Right atrium auricular region (tissue), 2 donors: ENCODE results near the gene PRKAG1. TPM values are rescaled to one million over a fixed set of nuclear protein-coding genes. Genes with fewer than 3 reads are reported as not detected.

Source experiments
- DNase-seq: peaks from one replicate; pipeline ENCODE4 v3.0.0-alpha.2; 2019; ENCODE audit warnings: low spot score
- H3K27ac ChIP-seq, 2 donors: fragments of 200-600 bp; sonication (generic); 1 replicate in 1 of 2; 2 replicates in 1 of 2; pipeline ENCODE4 v1.5.1; 2016 to 2019
- H3K27me3 ChIP-seq, 2 donors: fragments of 200-600 bp; sonication (generic); one replicate each; pipeline versions ENCODE4 v1.5.1 to v1.6.0; 2017 to 2019
- H3K36me3 ChIP-seq: fragments of 200-600 bp; sonication (generic); one replicate; pipeline ENCODE4 v1.5.1; 2016
- H3K4me1 ChIP-seq, 2 donors: fragments of 200-600 bp; sonication (generic); one replicate each; pipeline versions ENCODE4 v1.5.1 to v1.6.0; 2017 to 2019
- H3K4me3 ChIP-seq, 2 donors: fragments of 200-600 bp; sonication (generic); 1 replicate in 1 of 2; 2 replicates in 1 of 2; pipeline ENCODE4 v1.5.1; 2017 to 2019; ENCODE audit warnings: mild to moderate bottlenecking in 1 of 2, moderate library complexity in 1 of 2
- H3K9me3 ChIP-seq, 2 donors: fragments of 200-600 bp; sonication (generic); one replicate each; pipeline ENCODE4 v1.5.1; 2019
- total RNA-seq, 2 donors: library from RNA; depleted of rRNA; stranded (reverse); fragments of >200 nt; gene quantifications; one replicate each; pipeline ENCODE4 v1.1.0, GENCODE V29; 2016
- TF ChIP-seq, protein P1 (sequence below), 2 donors: fragments of 200-600 bp; sonication (generic); IDR thresholded peaks; one replicate each; pipeline ENCODE4 v1.5.1; 2019; ENCODE audit warnings: antibody characterized with exemption in 2 of 2

The PRKAG1 gene
- total RNA-seq, 2 donors from 2014 or later, result 68.5 to 74.8 TPM

DNA sequence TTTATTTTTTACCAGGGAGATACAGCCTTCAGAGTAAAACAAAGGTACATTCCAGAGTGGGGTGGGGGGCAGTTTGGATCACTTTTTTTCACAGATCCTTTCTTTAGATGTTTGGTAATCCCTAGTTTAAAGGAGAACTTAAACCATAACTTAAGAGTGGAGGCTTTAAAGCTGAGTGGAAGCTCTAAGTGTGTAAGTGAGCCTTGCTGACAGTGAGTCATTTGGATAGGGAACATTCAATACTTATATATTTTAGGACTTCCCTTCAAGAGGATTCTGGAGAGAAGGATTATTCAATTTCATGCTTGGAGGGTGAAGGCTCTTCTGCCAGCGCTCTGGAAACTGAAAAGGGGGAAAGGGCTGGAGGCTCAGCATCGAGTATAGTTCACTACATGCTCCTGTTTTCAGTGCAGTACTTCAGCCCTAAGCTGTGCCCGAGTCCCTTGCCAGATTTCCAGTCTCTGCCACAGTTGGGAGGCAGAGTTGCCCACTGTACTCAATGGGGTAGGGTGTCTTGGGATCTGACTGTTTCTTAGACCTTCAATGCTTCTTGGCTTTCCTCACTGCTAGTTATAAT is 8.4 kb downstream of the PRKAG1 start:
- Histone ChIP-seq H3K9me3 (no peaks in the 10 kb centered on the region), H3K27ac (no peak overlapping the region), H3K27me3 (no peaks in the 10 kb centered on the region), H3K36me3 (peaks cover 36% of the 10 kb centered on the region), H3K4me3 (no peak overlapping the region), H3K4me1 (peaks cover 0 to 20% of the 10 kb centered on the region in 2 donors)
- no peak for DNase-seq
- TF ChIP-seq, protein P1, sequence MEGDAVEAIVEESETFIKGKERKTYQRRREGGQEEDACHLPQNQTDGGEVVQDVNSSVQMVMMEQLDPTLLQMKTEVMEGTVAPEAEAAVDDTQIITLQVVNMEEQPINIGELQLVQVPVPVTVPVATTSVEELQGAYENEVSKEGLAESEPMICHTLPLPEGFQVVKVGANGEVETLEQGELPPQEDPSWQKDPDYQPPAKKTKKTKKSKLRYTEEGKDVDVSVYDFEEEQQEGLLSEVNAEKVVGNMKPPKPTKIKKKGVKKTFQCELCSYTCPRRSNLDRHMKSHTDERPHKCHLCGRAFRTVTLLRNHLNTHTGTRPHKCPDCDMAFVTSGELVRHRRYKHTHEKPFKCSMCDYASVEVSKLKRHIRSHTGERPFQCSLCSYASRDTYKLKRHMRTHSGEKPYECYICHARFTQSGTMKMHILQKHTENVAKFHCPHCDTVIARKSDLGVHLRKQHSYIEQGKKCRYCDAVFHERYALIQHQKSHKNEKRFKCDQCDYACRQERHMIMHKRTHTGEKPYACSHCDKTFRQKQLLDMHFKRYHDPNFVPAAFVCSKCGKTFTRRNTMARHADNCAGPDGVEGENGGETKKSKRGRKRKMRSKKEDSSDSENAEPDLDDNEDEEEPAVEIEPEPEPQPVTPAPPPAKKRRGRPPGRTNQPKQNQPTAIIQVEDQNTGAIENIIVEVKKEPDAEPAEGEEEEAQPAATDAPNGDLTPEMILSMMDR (IDR thresholded peaks at IDR 0.05), result no peak

DNA sequence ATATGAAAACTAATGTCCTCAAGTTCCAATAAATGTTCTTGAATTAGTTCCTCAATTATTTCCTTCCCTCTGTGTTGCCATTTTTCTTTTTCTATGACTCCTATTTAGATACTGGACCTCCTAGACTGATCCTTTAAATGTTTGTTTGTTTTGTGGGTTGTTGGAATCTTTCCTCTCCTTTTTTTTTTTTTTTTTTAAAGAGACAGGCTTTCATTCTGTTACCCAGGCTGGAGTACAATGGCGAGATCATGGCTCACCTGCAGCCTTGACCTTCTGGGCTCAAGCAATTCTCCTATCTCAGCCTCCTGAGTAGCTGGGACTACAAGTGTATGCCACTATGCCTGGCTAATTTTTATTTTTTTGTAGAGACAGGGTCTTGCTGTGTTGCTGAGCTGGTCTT is 9.6 kb downstream of the PRKAG1 start:
- no peak for DNase-seq
- TF ChIP-seq, protein P1 (IDR thresholded peaks at IDR 0.05), result no peak
- Histone ChIP-seq H3K36me3 (peaks cover 48% of the 10 kb centered on the region), H3K4me3 (no peak overlapping the region), H3K27me3 (no peaks in the 10 kb centered on the region), H3K9me3 (no peaks in the 10 kb centered on the region), H3K4me1 (peaks cover 0 to 9% of the 10 kb centered on the region in 2 donors), H3K27ac (no peak overlapping the region)

DNA sequence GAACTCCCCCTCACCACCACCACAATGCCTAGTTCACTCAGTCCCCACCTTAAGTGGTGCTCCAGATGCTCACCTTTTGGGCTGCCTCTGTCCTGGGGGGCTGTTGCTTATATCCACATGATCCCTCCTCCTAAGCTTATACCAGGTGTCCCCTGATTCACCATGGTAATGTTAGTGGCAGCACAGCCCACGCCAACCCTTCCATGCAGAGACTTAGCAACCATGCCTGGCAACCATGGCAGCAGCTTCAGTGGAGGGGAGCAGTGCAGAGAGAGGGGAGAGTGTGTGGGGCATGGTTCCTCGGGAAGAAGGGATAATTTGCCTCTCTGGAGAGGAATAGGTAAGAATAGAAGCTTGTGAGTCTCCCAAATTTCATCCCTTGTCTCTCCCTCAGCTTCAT is 18.2 kb downstream of the PRKAG1 start:
- Histone ChIP-seq H3K9me3 (no peaks in the 10 kb centered on the region), H3K27me3 (peaks cover 0 to 8% of the 10 kb centered on the region in 2 donors), H3K4me1 (peaks cover 0 to 44% of the 10 kb centered on the region in 2 donors), H3K27ac (peak overlapping the region; percentile 5 to 25), H3K4me3 (no peak overlapping the region), H3K36me3 (peaks cover 41% of the 10 kb centered on the region)
- DNase-seq, result no peak
- TF ChIP-seq, protein P1 (IDR thresholded peaks at IDR 0.05), result no peak

DNA sequence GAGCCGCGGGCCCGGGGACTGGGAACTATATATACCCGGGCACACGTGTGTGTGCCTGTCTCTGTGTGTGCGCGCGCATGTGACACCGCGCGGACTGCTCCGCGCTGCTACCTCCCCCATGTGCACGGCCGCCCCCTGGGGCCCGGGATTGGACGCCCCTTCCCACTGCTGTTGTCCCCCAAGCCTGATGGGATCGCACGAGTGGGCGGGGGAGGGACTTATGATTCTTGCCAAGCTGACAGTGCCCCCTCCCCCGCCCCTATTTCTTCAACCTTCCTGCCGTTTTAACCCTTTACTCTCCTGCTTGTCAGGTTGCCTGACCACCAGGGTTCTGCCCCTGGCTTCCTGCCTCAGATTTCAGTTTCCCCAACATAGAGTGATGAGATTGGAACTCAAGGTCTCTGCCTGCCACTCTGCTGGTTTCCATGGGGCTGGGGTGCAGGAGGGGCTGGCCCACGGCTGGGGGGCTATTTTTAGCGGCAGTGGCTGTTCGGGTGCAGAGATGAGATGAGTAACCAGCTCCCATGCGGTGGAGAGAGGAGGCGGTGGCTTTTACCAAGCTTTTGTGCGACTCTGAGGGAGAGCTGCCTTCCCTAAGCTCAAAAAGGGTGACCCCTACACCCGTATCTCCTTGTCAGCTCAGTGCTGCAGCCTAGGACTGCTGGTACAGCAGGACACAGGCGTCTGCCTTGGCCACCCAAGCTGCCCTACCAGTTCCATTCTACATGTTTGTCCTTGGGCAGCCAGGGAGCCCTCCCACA is 19.0 kb downstream of the PRKAG1 start, which contains the start of gene DDN:
Gene DDN, minus strand, starts transcription at position 5 of the 761 bp plus-strand sequence. CDS start 88 bp downstream, outside the sequence.
- DNase-seq, result no peak
- Histone ChIP-seq H3K4me1 (peaks cover 0 to 51% of the 10 kb centered on the region in 2 donors), H3K27ac (peak within 1 kb of the TSS; percentile 5 to 25), H3K9me3 (no peaks in the 10 kb centered on the region), H3K4me3 (peak within 1 kb of the TSS; percentile 26 to 58), H3K36me3 (peaks cover 33% of the 10 kb centered on the region), H3K27me3 (peaks cover 7 to 13% of the 10 kb centered on the region in 2 donors)
- TF ChIP-seq, protein P1 (IDR thresholded peaks at IDR 0.05), result peak in 1 of 2 donors; percentile 14

DNA sequence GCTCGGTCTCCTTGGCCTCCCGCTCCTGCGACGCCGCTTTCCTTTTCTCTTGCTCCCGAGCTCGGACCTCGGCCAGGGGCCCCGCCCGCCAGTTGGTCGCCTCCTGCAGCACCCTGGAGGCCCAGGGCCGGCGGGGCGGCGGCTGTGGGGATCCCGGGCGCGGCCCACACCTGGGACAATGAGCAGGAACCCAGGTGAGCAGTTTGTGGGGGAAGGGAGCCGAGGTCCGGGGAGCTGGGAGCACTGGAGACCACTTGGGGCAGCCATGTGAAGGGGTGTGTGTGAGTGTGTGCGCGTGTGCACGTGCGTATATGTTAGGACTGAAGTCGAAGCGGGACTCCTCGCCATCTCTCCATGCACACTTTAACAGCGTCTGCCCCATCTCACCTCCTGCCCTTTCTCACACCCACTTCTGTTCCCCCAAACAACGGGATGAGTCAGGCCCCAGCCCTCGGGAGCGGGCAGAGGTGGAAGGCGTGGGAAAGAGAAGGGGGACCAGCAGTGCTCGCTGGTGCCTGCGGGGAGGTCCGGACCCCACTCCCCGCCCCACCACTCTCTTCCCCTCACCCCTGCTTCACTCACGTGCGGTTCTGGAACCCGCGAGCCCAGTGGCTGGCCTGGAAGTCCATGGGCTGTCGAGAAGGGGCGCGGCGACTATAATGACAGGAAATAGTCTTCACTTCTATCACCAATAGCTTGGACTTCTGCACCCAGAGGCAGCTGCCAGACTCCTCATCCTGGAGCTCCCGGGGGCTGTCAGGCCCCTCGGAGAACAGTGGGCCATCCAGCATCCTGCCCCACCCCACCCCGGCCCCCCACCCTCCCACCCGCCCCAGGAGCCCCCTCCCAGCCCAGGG is 19.9 kb downstream of the PRKAG1 start:
- no peak for DNase-seq
- TF ChIP-seq, protein P1 (IDR thresholded peaks at IDR 0.05), result no peak
- Histone ChIP-seq H3K4me3 (peak overlapping the region; percentile 26 to 58), H3K9me3 (no peaks in the 10 kb centered on the region), H3K27me3 (peaks cover 8 to 14% of the 10 kb centered on the region in 2 donors), H3K4me1 (peaks cover 0 to 53% of the 10 kb centered on the region in 2 donors), H3K36me3 (peaks cover 24% of the 10 kb centered on the region), H3K27ac (no peak overlapping the region)
